Breast epithelium (tissue), 3 donors: ENCODE results near the gene MPRIP.

Experiments
- CTCF ChIP-seq, 3 donors: fragments of 450-650 bp; IDR thresholded peaks; one replicate each; pipeline ENCODE4 v1.5.1; 2016 to 2017; ENCODE audit warnings: antibody characterized with exemption in 3 of 3, mild to moderate bottlenecking in 3 of 3, moderate library complexity in 3 of 3
- POLR2A ChIP-seq: fragments of 450-650 bp; IDR thresholded peaks from one replicate; pipeline ENCODE4 v1.6.1; 2016; ENCODE audit warnings: antibody characterized with exemption, mild to moderate bottlenecking, moderate library complexity

DNA sequence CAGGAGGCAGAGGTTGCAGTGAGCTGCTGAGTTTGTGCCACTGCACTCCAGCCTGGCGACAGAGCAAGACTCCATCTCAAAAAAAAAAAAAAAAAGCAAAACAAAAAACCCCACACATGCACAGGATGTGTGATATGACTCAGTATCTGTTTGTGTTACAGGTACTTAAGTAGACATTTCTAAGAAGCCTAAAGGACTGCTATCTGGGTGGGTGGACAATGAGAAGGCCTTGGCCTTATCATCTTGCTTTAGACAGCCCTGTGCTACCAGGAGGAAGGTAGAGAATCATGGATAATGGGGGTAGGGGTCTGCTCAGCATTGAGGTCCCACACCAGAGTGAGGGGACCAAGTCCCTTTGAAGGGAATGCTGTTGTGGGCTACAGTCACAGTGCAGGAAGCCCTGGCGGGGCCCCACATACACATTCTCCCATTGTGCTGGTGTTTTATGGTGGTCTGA is 137.1 kb downstream of the MPRIP start:
- TF ChIP-seq POLR2A (no peak), CTCF (IDR thresholded peaks at IDR 0.05) (no peak)
